ENCODE measurements around the gene KLHL35.
"Not testable (repeated sequence)": the region's sequence is repeated elsewhere in the genome, so short reads cannot be mapped to it uniquely, and the experiment has no call there.

Gene KLHL35

GRCh38 chr11:75384438-75385080 is 48.4 kb downstream of the KLHL35 start:
- H3K27ac ChIP-seq, result no peak overlapping the region
- H3K9ac ChIP-seq, result no peak overlapping the region
- no peaks in the 10 kb centered on the region for H3K79me2 ChIP-seq
- H3K4me1 ChIP-seq, result no peaks in the 10 kb centered on the region
- no peak overlapping the region for H3K4me2 ChIP-seq (ENCODE audit: low read length)
- no peaks in the 10 kb centered on the region for H3K36me3 ChIP-seq (ENCODE audit: control insufficient read depth, insufficient read depth, low read length)
- H2AFZ ChIP-seq, result no peak overlapping the region
- no peaks in the 10 kb centered on the region for H3K27me3 ChIP-seq (ENCODE audit: control insufficient read depth, insufficient read depth, low read length)
- H3K4me3 ChIP-seq (ENCODE audit: low read depth, low read length), result no peak overlapping the region
- peak; percentile 90 for TF ChIP-seq CTCF (IDR thresholded peaks at IDR 0.05)
- H3K9me3 ChIP-seq (ENCODE audit: control insufficient read depth, low read length), result no peaks in the 10 kb centered on the region

GRCh38 chr11:75383246-75383645 is 49.8 kb downstream of the KLHL35 start:
- Histone ChIP-seq H3K27me3 (ENCODE audit: control insufficient read depth, insufficient read depth, low read length) (no peaks in the 10 kb centered on the region), H3K27ac (no peak overlapping the region), H3K4me2 (ENCODE audit: low read length) (no peak overlapping the region)

GRCh38 chr11:75380716-75381420 is 52.1 kb downstream of the KLHL35 start:
- Histone ChIP-seq H3K9ac (no peak overlapping the region), H3K4me3 (ENCODE audit: low read depth, low read length) (no peak overlapping the region), H3K4me1 (no peaks in the 10 kb centered on the region), H2AFZ (no peak overlapping the region), H3K4me2 (ENCODE audit: low read length) (no peak overlapping the region), H3K27ac (no peak overlapping the region), H3K79me2 (no peaks in the 10 kb centered on the region), H3K9me3 (ENCODE audit: control insufficient read depth, low read length) (no peaks in the 10 kb centered on the region), H3K36me3 (ENCODE audit: control insufficient read depth, insufficient read depth, low read length) (no peaks in the 10 kb centered on the region), H3K27me3 (ENCODE audit: control insufficient read depth, insufficient read depth, low read length) (no peaks in the 10 kb centered on the region)
- no peak for TF ChIP-seq CTCF (IDR thresholded peaks at IDR 0.05)

More at GRCh38 chr11:75383246-75383645, 49.8 kb downstream of the KLHL35 start:
- Histone ChIP-seq H3K9ac (no peak overlapping the region), H2AFZ (no peak overlapping the region), H3K4me1 (no peaks in the 10 kb centered on the region), H3K4me3 (ENCODE audit: low read depth, low read length) (no peak overlapping the region), H3K36me3 (ENCODE audit: control insufficient read depth, insufficient read depth, low read length) (no peaks in the 10 kb centered on the region), H3K9me3 (ENCODE audit: control insufficient read depth, low read length) (no peaks in the 10 kb centered on the region), H3K79me2 (no peaks in the 10 kb centered on the region)
- no peak for TF ChIP-seq CTCF (IDR thresholded peaks at IDR 0.05)

- H3K4me3 ChIP-seq (ENCODE audit: low read depth, low read length), result no peak overlapping the region
- H3K36me3 ChIP-seq (ENCODE audit: control insufficient read depth, insufficient read depth, low read length), result no peaks in the 10 kb centered on the region
- no peaks in the 10 kb centered on the region for H3K79me2 ChIP-seq
- H3K9ac ChIP-seq, result no peak overlapping the region
- no peak overlapping the region for H3K4me2 ChIP-seq (ENCODE audit: low read length)
- TF ChIP-seq CTCF (IDR thresholded peaks at IDR 0.05), result no peak
- H3K27ac ChIP-seq, result no peak overlapping the region
- no peaks in the 10 kb centered on the region for H3K4me1 ChIP-seq
- no peak overlapping the region for H2AFZ ChIP-seq
- no peaks in the 10 kb centered on the region for H3K9me3 ChIP-seq (ENCODE audit: control insufficient read depth, low read length)
- H3K27me3 ChIP-seq (ENCODE audit: control insufficient read depth, insufficient read depth, low read length), result no peaks in the 10 kb centered on the region
Measured at GRCh38 chr11:75380245-75380644, 52.8 kb downstream of the KLHL35 start.

DNA sequence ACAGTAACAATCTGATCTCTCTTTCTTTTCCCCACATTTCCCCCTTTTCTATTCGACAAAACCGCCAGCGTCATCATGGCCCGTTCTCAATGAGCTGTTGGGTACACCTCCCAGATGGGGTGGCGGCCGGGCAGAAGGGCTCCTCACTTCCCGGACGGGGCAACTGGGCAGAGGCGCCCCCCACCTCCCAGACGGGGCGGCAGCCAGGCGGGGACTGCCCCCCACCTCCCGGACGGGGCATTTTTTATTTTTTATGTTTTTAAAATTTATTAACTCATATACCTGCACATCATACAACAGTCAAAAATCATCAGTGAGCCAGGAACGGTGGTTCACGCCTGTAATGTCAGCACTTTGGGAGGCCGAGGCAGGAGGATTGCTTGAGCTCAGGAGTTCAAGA is 54.2 kb downstream of the KLHL35 start:
- not testable (repeated sequence) for H3K9me3 ChIP-seq (ENCODE audit: control insufficient read depth, low read length); H3K27ac ChIP-seq; H3K27me3 ChIP-seq (ENCODE audit: control insufficient read depth, insufficient read depth, low read length); H3K36me3 ChIP-seq (ENCODE audit: control insufficient read depth, insufficient read depth, low read length); H3K79me2 ChIP-seq; H3K4me3 ChIP-seq (ENCODE audit: low read depth, low read length); H3K9ac ChIP-seq; H3K4me1 ChIP-seq; H2AFZ ChIP-seq; H3K4me2 ChIP-seq (ENCODE audit: low read length)
